WTC11 (cell line): ENCODE measurements around the gene FGF11. TPM values are rescaled to one million over a fixed set of nuclear protein-coding genes. Genes with fewer than 3 reads are reported as not detected.

Experiments used
- ATAC-seq: fragments of 200-7000 bp; cut with Tn5 transposase; 2 replicates; pipeline ENCODE4 v1.10.0; 2021; ENCODE audit warnings: mild to moderate bottlenecking, moderate library complexity
- CTCF ChIA-PET: fragments of 300-600 bp; sonication (Branson Sonifier 250); formaldehyde crosslinking; loops from one replicate; lab custom pipeline; 2021; ENCODE audit warnings: antibody characterized with exemption; lab: Charles Lee
- POLR2A ChIA-PET: fragments of 350-600 bp; sonication (Branson Sonifier 250); formaldehyde crosslinking; loops from one replicate; lab custom pipeline; 2021; ENCODE audit warnings: antibody characterized with exemption; lab: Charles Lee
- DNase-seq: peaks from one replicate; pipeline ENCODE4 v3.0.0; 2021; ENCODE audit warnings: low spot score
- H3K27ac Mint-ChIP-seq: 2 replicates; pipeline ENCODE4 v1.8.0; 2021; ENCODE audit warnings: mixed read lengths
- H3K27me3 Mint-ChIP-seq: 2 replicates; pipeline ENCODE4 v1.8.0; 2021; ENCODE audit warnings: low read depth, mild to moderate bottlenecking, moderate library complexity, mixed read lengths
- H3K36me3 Mint-ChIP-seq: 2 replicates; pipeline ENCODE4 v1.8.0; 2021; ENCODE audit warnings: mixed read lengths
- H3K4me1 Mint-ChIP-seq: 2 replicates; pipeline ENCODE4 v1.8.0; 2022; ENCODE audit warnings: mixed read lengths
- H3K4me3 Mint-ChIP-seq: 2 replicates; pipeline ENCODE4 v1.8.0; 2021; ENCODE audit warnings: mild to moderate bottlenecking, moderate library complexity, mixed read lengths
- H3K9me3 Mint-ChIP-seq: 2 replicates; pipeline ENCODE4 v1.8.0; 2021; ENCODE audit warnings: mixed read lengths
- ATF1 ChIP-seq: sonication (generic); formaldehyde crosslinking; IDR thresholded peaks from 2 replicates; pipeline ENCODE4 v1.8.1; 2023; ENCODE audit warnings: mild to moderate bottlenecking, moderate library complexity, missing genetic modification reagents
- ESRRA ChIP-seq: sonication (generic); formaldehyde crosslinking; IDR thresholded peaks from 2 replicates; pipeline ENCODE4 v1.8.1; 2022; ENCODE audit warnings: mild to moderate bottlenecking, missing genetic modification reagents, borderline replicate concordance
- ETV6 ChIP-seq: sonication (generic); formaldehyde crosslinking; IDR thresholded peaks from 2 replicates; pipeline ENCODE4 v1.8.1; 2022; ENCODE audit warnings: mild to moderate bottlenecking, missing genetic modification reagents
- FOXP1 ChIP-seq: sonication (generic); formaldehyde crosslinking; IDR thresholded peaks from 2 replicates; pipeline ENCODE4 v1.8.0; 2022; ENCODE audit warnings: missing genetic modification reagents, mild to moderate bottlenecking, moderate library complexity, borderline replicate concordance
- HMGA2 ChIP-seq: fragments of 250-450 bp; sonication (Bioruptor Pico); IDR thresholded peaks from 2 replicates; pipeline ENCODE4 v1.4.0; 2021; ENCODE audit warnings: mild to moderate bottlenecking, moderate library complexity
- KAT7 ChIP-seq: sonication (generic); formaldehyde crosslinking; IDR thresholded peaks from 2 replicates; pipeline ENCODE4 v1.8.1; 2023; ENCODE audit warnings: missing genetic modification reagents, mild to moderate bottlenecking, borderline replicate concordance
- MYBL2 ChIP-seq: sonication (generic); formaldehyde crosslinking; IDR thresholded peaks from 2 replicates; pipeline ENCODE4 v1.8.1; 2023; ENCODE audit warnings: mild to moderate bottlenecking, moderate library complexity, missing genetic modification reagents
- SP1 ChIP-seq: sonication (generic); formaldehyde crosslinking; conservative IDR thresholded peaks from 2 replicates; pipeline ENCODE4 v1.8.1; 2022; ENCODE audit warnings: missing genetic modification reagents
- total RNA-seq: library from RNA; stranded (reverse); gene quantifications from 3 replicates; pipeline ENCODE4 v1.2.3, GENCODE V29; 2021
- TF ChIP-seq, protein P1 (sequence below): sonication (generic); formaldehyde crosslinking; IDR thresholded peaks from 2 replicates; pipeline ENCODE4 v1.8.1; 2023; ENCODE audit warnings: mild to moderate bottlenecking, moderate library complexity, missing genetic modification reagents
- TF ChIP-seq, protein P2 (sequence below): sonication (generic); formaldehyde crosslinking; IDR thresholded peaks from 2 replicates; pipeline ENCODE4 v1.8.0; 2023; ENCODE audit warnings: missing genetic modification reagents, mild to moderate bottlenecking, borderline replicate concordance
- TF ChIP-seq, protein P3 (sequence below): fragments of 200-600 bp; IDR thresholded peaks from 2 replicates; pipeline ENCODE4 v1.8.0; 2022; ENCODE audit warnings: antibody characterized with exemption
- TF ChIP-seq, protein P4 (sequence below): sonication (generic); formaldehyde crosslinking; IDR thresholded peaks from 2 replicates; pipeline ENCODE4 v1.8.1; 2023; ENCODE audit warnings: mild to moderate bottlenecking, missing genetic modification reagents
- TF ChIP-seq, protein P5 (sequence below): sonication (generic); formaldehyde crosslinking; IDR thresholded peaks from 2 replicates; pipeline ENCODE4 v1.8.1; 2022; ENCODE audit warnings: mild to moderate bottlenecking, moderate library complexity, missing genetic modification reagents

The FGF11 gene
- total RNA-seq, 1 experiment from 2014 or later, result 19.8 TPM

DNA sequence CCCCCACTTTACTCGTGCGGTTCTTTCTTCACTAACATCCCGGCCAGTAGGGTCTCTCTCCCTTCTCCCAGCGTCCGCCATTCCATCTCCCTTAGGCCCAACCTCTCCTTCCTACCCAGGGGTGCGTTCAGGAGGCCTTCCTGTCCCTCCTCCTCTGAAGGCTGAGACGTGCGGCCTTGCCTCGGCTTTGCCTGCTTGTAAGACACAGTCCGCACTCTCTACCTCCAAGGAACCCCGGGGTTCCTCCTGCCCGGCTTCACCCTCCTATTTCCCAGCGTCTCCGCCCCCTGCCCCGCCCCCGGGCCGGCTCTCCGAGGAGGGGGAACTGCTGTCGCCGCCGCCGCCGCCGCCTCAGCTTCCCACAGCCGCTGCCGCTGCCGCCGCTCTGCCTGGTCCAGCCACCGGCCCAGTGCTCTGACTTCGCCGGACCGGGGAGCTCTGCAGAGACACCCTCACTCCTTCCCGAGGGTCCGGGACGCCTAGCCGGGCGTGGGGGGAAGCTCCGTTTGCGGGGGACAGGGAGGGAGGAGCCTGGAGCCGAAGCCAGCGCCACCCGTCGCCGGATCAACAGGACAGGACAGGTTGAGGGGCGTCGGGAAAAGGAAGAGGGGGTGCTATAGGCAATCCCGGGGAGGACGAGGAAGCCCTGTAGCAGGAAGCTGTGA is 1.2 kb upstream of the FGF11 start:
- Mint-ChIP-seq H3K27ac (peak overlapping the region; percentile 95), H3K4me1 (peaks cover 30% of the 10 kb centered on the region)
- TF ChIP-seq, protein P1, sequence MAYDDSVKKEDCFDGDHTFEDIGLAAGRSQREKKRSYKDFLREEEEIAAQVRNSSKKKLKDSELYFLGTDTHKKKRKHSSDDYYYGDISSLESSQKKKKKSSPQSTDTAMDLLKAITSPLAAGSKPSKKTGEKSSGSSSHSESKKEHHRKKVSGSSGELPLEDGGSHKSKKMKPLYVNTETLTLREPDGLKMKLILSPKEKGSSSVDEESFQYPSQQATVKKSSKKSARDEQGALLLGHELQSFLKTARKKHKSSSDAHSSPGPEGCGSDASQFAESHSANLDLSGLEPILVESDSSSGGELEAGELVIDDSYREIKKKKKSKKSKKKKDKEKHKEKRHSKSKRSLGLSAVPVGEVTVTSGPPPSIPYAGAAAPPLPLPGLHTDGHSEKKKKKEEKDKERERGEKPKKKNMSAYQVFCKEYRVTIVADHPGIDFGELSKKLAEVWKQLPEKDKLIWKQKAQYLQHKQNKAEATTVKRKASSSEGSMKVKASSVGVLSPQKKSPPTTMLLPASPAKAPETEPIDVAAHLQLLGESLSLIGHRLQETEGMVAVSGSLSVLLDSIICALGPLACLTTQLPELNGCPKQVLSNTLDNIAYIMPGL, result 0 out of 2 replicates have a peak, but pooled peaks have one; percentile 42
- TF ChIP-seq KAT7 (CRISPR knock-in tag), result peak; percentile 57; the same call in 1 of the 2 replicates
- no peak for TF ChIP-seq MYBL2
- no peak for TF ChIP-seq HMGA2 (CRISPR knock-in tag)
- 0 out of 2 replicates have a peak, but pooled peaks have one; percentile 38 for TF ChIP-seq ATF1 (CRISPR knock-in tag)
- peak; percentile 54; the same call in 1 of the 2 replicates for TF ChIP-seq ESRRA (CRISPR knock-in tag)
- TF ChIP-seq ETV6 (CRISPR knock-in tag), result peak; percentile 35; the same call in 1 of the 2 replicates
- TF ChIP-seq, protein P2, sequence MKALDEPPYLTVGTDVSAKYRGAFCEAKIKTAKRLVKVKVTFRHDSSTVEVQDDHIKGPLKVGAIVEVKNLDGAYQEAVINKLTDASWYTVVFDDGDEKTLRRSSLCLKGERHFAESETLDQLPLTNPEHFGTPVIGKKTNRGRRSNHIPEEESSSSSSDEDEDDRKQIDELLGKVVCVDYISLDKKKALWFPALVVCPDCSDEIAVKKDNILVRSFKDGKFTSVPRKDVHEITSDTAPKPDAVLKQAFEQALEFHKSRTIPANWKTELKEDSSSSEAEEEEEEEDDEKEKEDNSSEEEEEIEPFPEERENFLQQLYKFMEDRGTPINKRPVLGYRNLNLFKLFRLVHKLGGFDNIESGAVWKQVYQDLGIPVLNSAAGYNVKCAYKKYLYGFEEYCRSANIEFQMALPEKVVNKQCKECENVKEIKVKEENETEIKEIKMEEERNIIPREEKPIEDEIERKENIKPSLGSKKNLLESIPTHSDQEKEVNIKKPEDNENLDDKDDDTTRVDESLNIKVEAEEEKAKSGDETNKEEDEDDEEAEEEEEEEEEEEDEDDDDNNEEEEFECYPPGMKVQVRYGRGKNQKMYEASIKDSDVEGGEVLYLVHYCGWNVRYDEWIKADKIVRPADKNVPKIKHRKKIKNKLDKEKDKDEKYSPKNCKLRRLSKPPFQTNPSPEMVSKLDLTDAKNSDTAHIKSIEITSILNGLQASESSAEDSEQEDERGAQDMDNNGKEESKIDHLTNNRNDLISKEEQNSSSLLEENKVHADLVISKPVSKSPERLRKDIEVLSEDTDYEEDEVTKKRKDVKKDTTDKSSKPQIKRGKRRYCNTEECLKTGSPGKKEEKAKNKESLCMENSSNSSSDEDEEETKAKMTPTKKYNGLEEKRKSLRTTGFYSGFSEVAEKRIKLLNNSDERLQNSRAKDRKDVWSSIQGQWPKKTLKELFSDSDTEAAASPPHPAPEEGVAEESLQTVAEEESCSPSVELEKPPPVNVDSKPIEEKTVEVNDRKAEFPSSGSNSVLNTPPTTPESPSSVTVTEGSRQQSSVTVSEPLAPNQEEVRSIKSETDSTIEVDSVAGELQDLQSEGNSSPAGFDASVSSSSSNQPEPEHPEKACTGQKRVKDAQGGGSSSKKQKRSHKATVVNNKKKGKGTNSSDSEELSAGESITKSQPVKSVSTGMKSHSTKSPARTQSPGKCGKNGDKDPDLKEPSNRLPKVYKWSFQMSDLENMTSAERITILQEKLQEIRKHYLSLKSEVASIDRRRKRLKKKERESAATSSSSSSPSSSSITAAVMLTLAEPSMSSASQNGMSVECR (CRISPR knock-in tag), result 0 out of 2 replicates have a peak, but pooled peaks have one; percentile 21
- TF ChIP-seq SP1, result peak; percentile 66; the same call in 1 of the 2 replicates
- TF ChIP-seq, protein P3, sequence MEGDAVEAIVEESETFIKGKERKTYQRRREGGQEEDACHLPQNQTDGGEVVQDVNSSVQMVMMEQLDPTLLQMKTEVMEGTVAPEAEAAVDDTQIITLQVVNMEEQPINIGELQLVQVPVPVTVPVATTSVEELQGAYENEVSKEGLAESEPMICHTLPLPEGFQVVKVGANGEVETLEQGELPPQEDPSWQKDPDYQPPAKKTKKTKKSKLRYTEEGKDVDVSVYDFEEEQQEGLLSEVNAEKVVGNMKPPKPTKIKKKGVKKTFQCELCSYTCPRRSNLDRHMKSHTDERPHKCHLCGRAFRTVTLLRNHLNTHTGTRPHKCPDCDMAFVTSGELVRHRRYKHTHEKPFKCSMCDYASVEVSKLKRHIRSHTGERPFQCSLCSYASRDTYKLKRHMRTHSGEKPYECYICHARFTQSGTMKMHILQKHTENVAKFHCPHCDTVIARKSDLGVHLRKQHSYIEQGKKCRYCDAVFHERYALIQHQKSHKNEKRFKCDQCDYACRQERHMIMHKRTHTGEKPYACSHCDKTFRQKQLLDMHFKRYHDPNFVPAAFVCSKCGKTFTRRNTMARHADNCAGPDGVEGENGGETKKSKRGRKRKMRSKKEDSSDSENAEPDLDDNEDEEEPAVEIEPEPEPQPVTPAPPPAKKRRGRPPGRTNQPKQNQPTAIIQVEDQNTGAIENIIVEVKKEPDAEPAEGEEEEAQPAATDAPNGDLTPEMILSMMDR, result no peak
- TF ChIP-seq FOXP1 (CRISPR knock-in tag), result peak; percentile 65; the same call in 1 of the 2 replicates
- TF ChIP-seq, protein P4, sequence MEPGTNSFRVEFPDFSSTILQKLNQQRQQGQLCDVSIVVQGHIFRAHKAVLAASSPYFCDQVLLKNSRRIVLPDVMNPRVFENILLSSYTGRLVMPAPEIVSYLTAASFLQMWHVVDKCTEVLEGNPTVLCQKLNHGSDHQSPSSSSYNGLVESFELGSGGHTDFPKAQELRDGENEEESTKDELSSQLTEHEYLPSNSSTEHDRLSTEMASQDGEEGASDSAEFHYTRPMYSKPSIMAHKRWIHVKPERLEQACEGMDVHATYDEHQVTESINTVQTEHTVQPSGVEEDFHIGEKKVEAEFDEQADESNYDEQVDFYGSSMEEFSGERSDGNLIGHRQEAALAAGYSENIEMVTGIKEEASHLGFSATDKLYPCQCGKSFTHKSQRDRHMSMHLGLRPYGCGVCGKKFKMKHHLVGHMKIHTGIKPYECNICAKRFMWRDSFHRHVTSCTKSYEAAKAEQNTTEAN (CRISPR knock-in tag), result peak; percentile 12; the same call in 1 of the 2 replicates
- TF ChIP-seq, protein P5, sequence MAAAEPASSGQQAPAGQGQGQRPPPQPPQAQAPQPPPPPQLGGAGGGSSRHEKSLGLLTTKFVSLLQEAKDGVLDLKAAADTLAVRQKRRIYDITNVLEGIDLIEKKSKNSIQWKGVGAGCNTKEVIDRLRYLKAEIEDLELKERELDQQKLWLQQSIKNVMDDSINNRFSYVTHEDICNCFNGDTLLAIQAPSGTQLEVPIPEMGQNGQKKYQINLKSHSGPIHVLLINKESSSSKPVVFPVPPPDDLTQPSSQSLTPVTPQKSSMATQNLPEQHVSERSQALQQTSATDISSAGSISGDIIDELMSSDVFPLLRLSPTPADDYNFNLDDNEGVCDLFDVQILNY (CRISPR knock-in tag), result peak; percentile 81
- TF ChIP-seq, all 79 proteins: peak for 10
- peaks cover 22% of the 10 kb centered on the region for H3K27me3 Mint-ChIP-seq
- peak; percentile 89 for DNase-seq
- H3K36me3 Mint-ChIP-seq, result no peaks in the 10 kb centered on the region
- ATAC-seq, result peak; percentile 1
- POLR2A ChIA-PET, result interaction anchor here (0.9 to 4.0 kb wide), 6 partner anchors 34 to 123 kb away, joined by 3 to 38 read pairs (median 3); partner anchors contain the start of genes POLR2A, SLC35G6, TMEM256 and ZBTB4
- CTCF ChIA-PET, result interaction anchor here (0.6 to 4.7 kb wide), 15 partner anchors 8 to 152 kb away, joined by 3 to 69 read pairs (median 10); partner anchors contain the start of genes ACAP1, KCTD11, NEURL4 and PLSCR3
- no peaks in the 10 kb centered on the region for H3K9me3 Mint-ChIP-seq
- H3K4me3 Mint-ChIP-seq, result peak overlapping the region; percentile 90
